OCI-LY3 (cell line): ENCODE measurements around the gene TANC1.

Source experiments
- H2AFZ ChIP-seq: fragments of 200-600, 300-600 bp; shearing (Covaris generic); 2 replicates; pipeline ENCODE4 v1.6.0; 2014; ENCODE audit warnings: antibody characterized with exemption, low read depth, low read length
- H3K27ac ChIP-seq: fragments of 200-600, 300-600 bp; sonication (generic); 2 replicates; pipeline ENCODE4 v1.5.1; 2014; ENCODE audit warnings: mild to moderate bottlenecking, low read length, moderate library complexity, mixed read lengths
- H3K27me3 ChIP-seq: fragments of 200-600, 300-600 bp; sonication (generic); 2 replicates; pipeline ENCODE4 v1.6.1; 2014; ENCODE audit warnings: low read depth, low read length, mixed read lengths
- H3K36me3 ChIP-seq: fragments of 200-600, 300-600 bp; sonication (generic); replicated peaks from 2 replicates; pipeline ENCODE3; 2014; ENCODE audit warnings: low read depth, low read length, mixed read lengths
- H3K4me1 ChIP-seq: fragments of 300-600, 200-600 bp; sonication (generic); 2 replicates; pipeline ENCODE4 v1.6.1; 2014; ENCODE audit warnings: low read length, mixed read lengths
- H3K4me2 ChIP-seq: fragments of 200-600, 300-600 bp; sonication (generic); 2 replicates; pipeline ENCODE4 v1.6.1; 2014; ENCODE audit warnings: low read length, mixed read lengths
- H3K4me3 ChIP-seq: fragments of 300-600, 200-600 bp; sonication (generic); 2 replicates; pipeline ENCODE4 v1.5.1; 2014; ENCODE audit warnings: antibody characterized with exemption, mild to moderate bottlenecking, low read length, moderate library complexity
- H3K79me2 ChIP-seq: fragments of 300-600, 200-600 bp; shearing (Covaris generic); 2 replicates; pipeline ENCODE4 v1.6.1; 2014; ENCODE audit warnings: mild to moderate bottlenecking, low read length, mixed read lengths
- H3K9ac ChIP-seq: fragments of 300-600, 200-600 bp; shearing (Covaris generic); 2 replicates; pipeline ENCODE4 v1.6.0; 2014; ENCODE audit warnings: mild to moderate bottlenecking, low read length, moderate library complexity
- H3K9me3 ChIP-seq: fragments of 200-600, 300-600 bp; shearing (Covaris generic); 2 replicates; pipeline ENCODE4 v1.6.1; 2014; ENCODE audit warnings: low read length, mixed read lengths; ENCODE audit not compliant: insufficient read depth
- H4K20me1 ChIP-seq: fragments of 200-600, 300-600 bp; sonication (generic); 2 replicates; pipeline ENCODE4 v1.6.1; 2016; ENCODE audit warnings: low read length, mixed read lengths; ENCODE audit not compliant: insufficient read depth
- EZH2phosphoT487 ChIP-seq: fragments of 200-600 bp; shearing (Covaris generic); IDR thresholded peaks from 2 replicates; pipeline ENCODE4 v1.6.1; 2018; ENCODE audit warnings: antibody characterized with exemption, mixed run types, low read depth
- TF ChIP-seq, protein P1 (sequence below): fragments of 200-600, 300-600 bp; sonication (generic); IDR thresholded peaks from 2 replicates; pipeline ENCODE4 v1.5.1; 2014; ENCODE audit warnings: antibody characterized with exemption, low read length, low read depth

TANC1 gene

DNA sequence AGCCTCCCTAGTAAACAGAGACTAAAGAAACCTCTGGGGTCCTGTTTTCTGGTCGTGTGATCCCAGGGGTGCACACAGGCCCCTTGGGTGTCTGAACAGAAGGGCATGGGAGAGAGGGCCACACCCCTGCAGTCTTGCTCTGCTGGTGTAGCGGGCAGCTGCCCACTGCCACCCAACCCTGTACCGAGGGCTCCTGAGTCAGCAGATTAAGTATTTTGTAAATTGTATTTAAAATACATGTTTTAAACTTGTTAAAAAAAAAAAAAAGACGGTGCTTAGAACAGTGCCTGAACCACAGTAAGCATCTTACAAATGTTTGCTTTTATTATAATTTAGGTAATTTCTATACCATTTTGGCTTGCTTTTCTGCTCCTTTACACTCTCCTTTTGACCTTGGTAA, 113.7 kb downstream of the TANC1 start:
- Histone ChIP-seq H3K36me3 (no peaks in the 10 kb centered on the region), H3K4me3 (no peak overlapping the region), H3K27me3 (no peaks in the 10 kb centered on the region), H3K79me2 (no peaks in the 10 kb centered on the region), H3K9ac (no peak overlapping the region), H3K9me3 (no peaks in the 10 kb centered on the region), H3K4me1 (no peaks in the 10 kb centered on the region), H3K4me2 (no peak overlapping the region), H2AFZ (no peak overlapping the region), H4K20me1 (no peaks in the 10 kb centered on the region), H3K27ac (no peak overlapping the region)
- TF ChIP-seq, protein P1, sequence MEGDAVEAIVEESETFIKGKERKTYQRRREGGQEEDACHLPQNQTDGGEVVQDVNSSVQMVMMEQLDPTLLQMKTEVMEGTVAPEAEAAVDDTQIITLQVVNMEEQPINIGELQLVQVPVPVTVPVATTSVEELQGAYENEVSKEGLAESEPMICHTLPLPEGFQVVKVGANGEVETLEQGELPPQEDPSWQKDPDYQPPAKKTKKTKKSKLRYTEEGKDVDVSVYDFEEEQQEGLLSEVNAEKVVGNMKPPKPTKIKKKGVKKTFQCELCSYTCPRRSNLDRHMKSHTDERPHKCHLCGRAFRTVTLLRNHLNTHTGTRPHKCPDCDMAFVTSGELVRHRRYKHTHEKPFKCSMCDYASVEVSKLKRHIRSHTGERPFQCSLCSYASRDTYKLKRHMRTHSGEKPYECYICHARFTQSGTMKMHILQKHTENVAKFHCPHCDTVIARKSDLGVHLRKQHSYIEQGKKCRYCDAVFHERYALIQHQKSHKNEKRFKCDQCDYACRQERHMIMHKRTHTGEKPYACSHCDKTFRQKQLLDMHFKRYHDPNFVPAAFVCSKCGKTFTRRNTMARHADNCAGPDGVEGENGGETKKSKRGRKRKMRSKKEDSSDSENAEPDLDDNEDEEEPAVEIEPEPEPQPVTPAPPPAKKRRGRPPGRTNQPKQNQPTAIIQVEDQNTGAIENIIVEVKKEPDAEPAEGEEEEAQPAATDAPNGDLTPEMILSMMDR, result no peak
- no peak for TF ChIP-seq EZH2phosphoT487

DNA sequence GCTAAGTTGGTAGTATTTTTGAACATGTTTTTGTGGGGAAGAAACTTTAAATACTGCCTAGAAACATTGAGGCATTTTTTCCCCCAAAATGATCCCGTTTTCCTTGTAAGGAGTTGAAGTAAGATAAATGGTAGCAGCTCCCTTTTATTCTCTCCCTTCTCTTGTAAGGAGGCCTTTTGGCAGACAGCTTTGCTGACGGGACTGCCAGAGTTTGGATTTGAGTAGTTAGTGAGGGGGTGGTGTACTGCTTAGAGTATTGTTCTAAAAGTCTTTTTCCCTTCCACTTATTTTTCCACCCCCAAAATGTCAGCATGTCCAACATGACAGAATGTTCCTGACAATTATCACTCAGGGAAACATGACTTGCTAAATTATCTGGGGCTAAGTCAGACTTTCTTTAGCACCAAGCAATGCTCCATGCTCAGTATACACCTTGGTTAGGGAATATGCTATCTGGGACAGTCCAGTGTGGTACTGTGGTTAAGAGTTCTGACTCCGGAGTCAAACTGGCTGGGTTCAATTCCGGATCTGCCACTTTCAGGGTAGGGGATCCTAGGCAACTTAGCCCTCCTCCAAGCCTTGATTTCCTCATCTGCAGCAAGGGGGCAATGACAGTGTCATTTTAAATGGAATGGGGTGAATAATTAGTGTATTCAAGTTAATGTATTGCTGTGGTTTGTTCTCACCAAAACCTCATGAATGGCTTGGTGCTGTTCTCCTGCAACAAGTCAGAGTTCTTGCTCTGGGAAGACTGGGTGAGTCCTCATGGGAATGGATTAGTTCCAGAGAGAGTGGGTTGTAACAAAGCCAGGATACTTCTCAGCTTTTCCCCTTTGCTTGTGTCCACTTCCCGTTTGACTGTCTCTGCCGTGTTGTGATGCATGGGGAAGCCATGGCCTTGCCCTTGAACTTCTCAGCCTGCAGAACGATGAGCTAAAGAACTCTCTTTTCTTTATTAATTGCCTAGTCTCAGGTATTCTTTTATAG, 116.2 kb downstream of the TANC1 start:
- H3K27ac ChIP-seq, result no peak overlapping the region
- H3K9ac ChIP-seq, result no peak overlapping the region
- TF ChIP-seq, protein P1, result no peak
- TF ChIP-seq EZH2phosphoT487, result no peak
- H3K4me1 ChIP-seq, result no peaks in the 10 kb centered on the region
- no peak overlapping the region for H3K4me3 ChIP-seq
- H2AFZ ChIP-seq, result no peak overlapping the region
- no peaks in the 10 kb centered on the region for H3K9me3 ChIP-seq
- H4K20me1 ChIP-seq, result no peaks in the 10 kb centered on the region
- no peak overlapping the region for H3K4me2 ChIP-seq
- no peaks in the 10 kb centered on the region for H3K36me3 ChIP-seq
- no peaks in the 10 kb centered on the region for H3K79me2 ChIP-seq
- no peaks in the 10 kb centered on the region for H3K27me3 ChIP-seq

DNA sequence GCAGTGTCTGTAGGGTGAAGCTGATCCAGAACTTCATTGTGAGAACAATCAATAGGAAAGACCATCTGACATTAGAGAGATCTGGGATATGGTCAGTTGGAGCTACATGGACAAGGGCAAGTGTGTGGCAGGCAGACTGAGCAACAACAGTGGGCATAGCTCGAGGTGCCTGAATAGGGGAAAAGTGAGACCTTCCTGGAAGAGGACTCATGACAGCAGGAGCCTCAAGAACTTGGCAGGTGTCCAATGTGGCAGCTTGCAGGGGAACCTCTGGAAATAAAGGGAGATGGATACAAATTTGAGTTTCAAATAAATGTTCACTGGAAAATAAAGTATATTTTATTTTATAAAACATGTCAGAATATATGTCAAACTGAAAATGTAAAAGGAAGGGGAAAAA, 117.9 kb downstream of the TANC1 start:
- Histone ChIP-seq H3K4me2 (no peak overlapping the region), H4K20me1 (no peaks in the 10 kb centered on the region), H3K4me1 (no peaks in the 10 kb centered on the region), H2AFZ (no peak overlapping the region), H3K9me3 (no peaks in the 10 kb centered on the region), H3K27me3 (no peaks in the 10 kb centered on the region), H3K36me3 (no peaks in the 10 kb centered on the region), H3K9ac (no peak overlapping the region), H3K27ac (no peak overlapping the region), H3K4me3 (no peak overlapping the region), H3K79me2 (no peaks in the 10 kb centered on the region)
- no peak for TF ChIP-seq EZH2phosphoT487
- TF ChIP-seq, protein P1, result no peak

DNA sequence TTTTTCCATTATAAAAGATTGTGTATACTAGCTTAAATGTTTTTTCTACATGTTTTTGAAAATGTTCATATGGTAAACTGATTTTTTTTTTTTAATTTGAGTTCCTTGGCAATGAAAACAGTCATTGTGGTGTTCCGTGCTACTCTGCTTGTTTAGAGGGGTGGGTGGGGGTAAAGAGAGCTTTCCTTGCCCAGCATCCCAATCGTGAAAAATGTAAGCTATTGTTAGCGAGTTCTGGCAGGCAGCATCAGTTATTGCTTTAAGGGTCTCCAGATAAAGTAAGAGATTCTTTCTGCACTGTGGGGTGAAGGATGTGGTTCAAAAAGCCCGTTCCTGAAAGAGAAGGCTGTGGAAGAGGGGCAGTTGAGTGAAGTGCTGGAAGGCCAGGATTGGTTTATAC, 118.4 kb downstream of the TANC1 start:
- H3K9ac ChIP-seq, result no peak overlapping the region
- H3K4me3 ChIP-seq, result no peak overlapping the region
- TF ChIP-seq, protein P1, result no peak
- no peak for TF ChIP-seq EZH2phosphoT487
- H3K4me2 ChIP-seq, result no peak overlapping the region
- no peaks in the 10 kb centered on the region for H3K4me1 ChIP-seq
- no peaks in the 10 kb centered on the region for H3K79me2 ChIP-seq
- H3K9me3 ChIP-seq, result no peaks in the 10 kb centered on the region
- no peak overlapping the region for H3K27ac ChIP-seq
- no peak overlapping the region for H2AFZ ChIP-seq
- H4K20me1 ChIP-seq, result no peaks in the 10 kb centered on the region
- no peaks in the 10 kb centered on the region for H3K36me3 ChIP-seq
- H3K27me3 ChIP-seq, result no peaks in the 10 kb centered on the region
